H1 (cell line): Measurements from ENCODE around the gene PRCP. TPM values are rescaled to one million over a fixed set of nuclear protein-coding genes. Genes with fewer than 3 reads are reported as not detected.

Experiments
- CEBPB ChIP-seq: IDR thresholded peaks from 2 replicates; pipeline ENCODE4 v1.6.1; 2012; ENCODE audit warnings: low read depth, low read length
- HDAC6 ChIP-seq: IDR thresholded peaks from one replicate; pipeline ENCODE4 v1.7.1; 2012; ENCODE audit warnings: low read depth, mild to moderate bottlenecking, inconsistent platforms, low read length, moderate library complexity
- RBBP5 ChIP-seq: IDR thresholded peaks from 2 replicates; pipeline ENCODE4 v1.7.1; 2012; ENCODE audit warnings: low read depth, mild to moderate bottlenecking, inconsistent platforms, low read length, moderate library complexity, borderline replicate concordance
- TAF1 ChIP-seq: IDR thresholded peaks from 2 replicates; pipeline ENCODE4 v1.6.1; 2011; ENCODE audit warnings: mild to moderate bottlenecking, low read depth, low read length
- TAF7 ChIP-seq: optimal IDR thresholded peaks from 2 replicates; pipeline ENCODE3; 2011; ENCODE audit warnings: low read depth, mild to moderate bottlenecking, inconsistent platforms, low read length, moderate library complexity, borderline replicate concordance
- polyA plus RNA-seq, 7 experiments: library from polyadenylated mRNA; depleted of rRNA in 3 of 7; stranded (reverse) in 5 of 7; unstranded in 2 of 7; fragments of >200 nt in 5 of 7; fragments of 200-250 nt in 2 of 7; gene quantifications; 1 replicate in 5 of 7; 2 replicates in 1 of 7; 4 replicates in 1 of 7; pipeline versions ENCODE4 v1.2.1 to v1.2.3, GENCODE V29; 2011 to 2013; ENCODE audit warnings: missing spikeins in 2 of 7, mixed read lengths in 2 of 7
- total RNA-seq: library from RNA; stranded (reverse); fragmentation: NEBNext Ultra II Directional; extraction: Animal tissue kit (Norgen Biotek cat#: 25700); gene quantifications from 2 replicates; pipeline ENCODE4 v1.2.1, GENCODE V29; 2021

Gene PRCP
- total and polyA plus RNA-seq, 2 of the 8 experiments (the other 6 are each of a cell fraction or from before 2014, with no cell fraction given) = 63.8 to 84.4 TPM

DNA sequence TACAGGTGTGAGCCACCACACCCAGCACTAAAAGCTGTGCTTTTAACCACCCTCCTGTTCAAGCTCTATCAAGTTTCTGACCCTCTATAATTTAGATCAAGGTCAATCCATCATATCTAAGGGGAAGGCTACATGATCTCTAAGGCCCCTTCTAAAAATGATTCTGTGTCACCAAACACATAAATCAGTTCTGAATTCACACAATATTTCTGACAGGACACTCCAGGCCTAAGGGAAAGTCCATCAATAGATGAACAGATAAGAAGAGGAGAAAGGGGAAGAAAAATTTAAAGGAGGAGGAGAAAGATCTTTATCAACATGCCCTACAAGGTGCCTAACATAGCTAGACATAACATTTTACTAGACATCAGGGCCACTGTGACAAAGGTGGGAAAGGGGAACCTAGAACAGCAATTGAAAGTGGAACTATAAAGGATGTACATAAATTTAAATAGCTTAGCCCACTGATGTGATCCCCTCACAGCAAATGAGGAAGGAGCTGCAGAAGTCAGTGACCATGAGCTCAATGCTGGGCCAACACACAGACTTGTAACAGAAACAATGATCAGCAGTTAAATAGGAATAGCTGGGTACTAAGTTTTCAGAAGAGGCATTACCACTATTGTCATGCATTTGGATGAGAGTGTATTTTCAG is 4.7 kb downstream of the PRCP start (continued):
- TF ChIP-seq TAF7 (no peak), CEBPB (no peak), TAF1 (no peak), RBBP5 (no peak), HDAC6 (no peak)
